ENCODE measurements around the gene PSPH. TPM values are rescaled to one million over a fixed set of nuclear protein-coding genes. Genes with fewer than 3 reads are reported as not detected.

PSPH gene
- total RNA-seq, 1 donor from 2014 or later = 9.0 TPM

GRCh38 chr7:55964261-55965099, 86.8 kb downstream of the PSPH start, which contains the start of gene NIPSNAP2:
TSS of gene NIPSNAP2 (plus strand) at chr7:55964585. CDS start at chr7:55964610, 25 bp downstream.
- H3K9me3 Mint-ChIP-seq = no peaks in the 10 kb centered on the region
- DNase-seq (peak; percentile 79), ATAC-seq (ENCODE audit: low read depth) (peak; percentile 88)
- TF ChIP-seq CTCF (IDR thresholded peaks at IDR 0.05) = no peak
- H3K4me1 Mint-ChIP-seq = peaks cover 25% of the 10 kb centered on the region
- H3K36me3 Mint-ChIP-seq (ENCODE audit: low read depth) = peaks cover 15% of the 10 kb centered on the region
- peak within 1 kb of the TSS; percentile 86 for H3K4me3 Mint-ChIP-seq
- intact Hi-C loops (cut with micrococcal nuclease) = loop anchor here (1.0 to 5.0 kb wide), 7 partner anchors 13 to 684 kb away; partner anchors contain the start of genes CCT6A, LANCL2, MRPS17 and PSPH
- ChIA-PET CTCF (interaction anchor here (0.6 to 1.1 kb wide), 9 partner anchors 11 to 686 kb away, joined by 3 to 5 read pairs (median 3); partner anchors contain the start of gene MRPS17), POLR2A (interaction anchor here (0.6 to 2.3 kb wide), 11 partner anchors 13 to 1206 kb away, joined by 3 to 10 read pairs (median 3); partner anchors contain the start of genes CCT6A, CHCHD2, LANCL2 and PSPH)
- H3K27me3 Mint-ChIP-seq = no peaks in the 10 kb centered on the region
- H3K27ac Mint-ChIP-seq = peak within 1 kb of the TSS; percentile 88

GRCh38 chr7:55963584-55964168, 87.6 kb downstream of the PSPH start:
- Mint-ChIP-seq H3K27ac (peak overlapping the region; percentile 80), H3K9me3 (no peaks in the 10 kb centered on the region), H3K36me3 (ENCODE audit: low read depth) (peaks cover 7% of the 10 kb centered on the region), H3K4me3 (peak overlapping the region; percentile 79), H3K27me3 (no peaks in the 10 kb centered on the region), H3K4me1 (peaks cover 22% of the 10 kb centered on the region)
- DNase-seq = no peak
- no peak for TF ChIP-seq CTCF (IDR thresholded peaks at IDR 0.05)
- CTCF ChIA-PET = interaction anchor here (0.6 to 1.1 kb wide), 7 partner anchors 12 to 683 kb away, joined by 3 to 5 read pairs (median 4); partner anchors contain the start of gene MRPS17
- intact Hi-C loops (cut with micrococcal nuclease) = loop anchor here (1.0 to 2.0 kb wide), 6 partner anchors 12 to 683 kb away; partner anchors contain the start of genes CCT6A, LANCL2, MRPS17 and PSPH
- POLR2A ChIA-PET = interaction anchor here (0.6 to 2.3 kb wide), 7 partner anchors 13 to 1205 kb away, joined by 3 to 10 read pairs (median 5); partner anchors contain the start of genes CCT6A, LANCL2, PSPH and SEC61G
- ATAC-seq (ENCODE audit: low read depth) = no peak

- no peak for DNase-seq
- POLR2A ChIA-PET = no interaction called here
- intact Hi-C loops (cut with micrococcal nuclease) = no loop called here
Observed at GRCh38 chr7:55962014-55962413, 89.2 kb downstream of the PSPH start.

More at GRCh38 chr7:55962014-55962413, 89.2 kb downstream of the PSPH start:
- peaks cover 19% of the 10 kb centered on the region for H3K4me1 Mint-ChIP-seq
- no peak for ATAC-seq (ENCODE audit: low read depth)
- no peaks in the 10 kb centered on the region for H3K27me3 Mint-ChIP-seq
- CTCF ChIA-PET = no interaction called here
- peaks cover under 1% of the 10 kb centered on the region for H3K36me3 Mint-ChIP-seq (ENCODE audit: low read depth)
- H3K9me3 Mint-ChIP-seq = no peaks in the 10 kb centered on the region
- no peak overlapping the region for H3K27ac Mint-ChIP-seq
- TF ChIP-seq CTCF (IDR thresholded peaks at IDR 0.05) = no peak
- H3K4me3 Mint-ChIP-seq = peak overlapping the region; percentile 45

Other genes starting within 250 kb of the PSPH start
- not detected in 2 replicates for gene SEPTIN14, start 188.7 kb downstream of the PSPH start, total RNA-seq
- 1.5 and 4.3 TPM in 2 replicates for gene ZNF713, start 164.0 kb downstream of the PSPH start, total RNA-seq
- 16.9 and 20.6 TPM in 2 replicates for gene MRPS17, start 99.6 kb downstream of the PSPH start, total RNA-seq
- gene NIPSNAP2, start 86.9 kb downstream of the PSPH start, total RNA-seq = 33.7 and 43.8 TPM in 2 replicates
- 149 and 158 TPM in 2 replicates for gene CCT6A, start 321 bp upstream of the PSPH start, total RNA-seq
- gene SUMF2, start 12.8 kb upstream of the PSPH start, total RNA-seq = 91.1 and 103 TPM in 2 replicates
- 2.0 and 3.4 TPM in 2 replicates for gene PHKG1, start 41.5 kb upstream of the PSPH start, total RNA-seq
- 309 and 350 TPM in 2 replicates for gene CHCHD2, start 55.0 kb upstream of the PSPH start, total RNA-seq
- not detected in 2 replicates for gene NUPR2, start 65.0 kb upstream of the PSPH start, total RNA-seq

All from activated B cell treated with CpG ODN at 0.5 μM for 24 hours (primary cell).